ENCODE data around the gene LNPEP.

DNA sequence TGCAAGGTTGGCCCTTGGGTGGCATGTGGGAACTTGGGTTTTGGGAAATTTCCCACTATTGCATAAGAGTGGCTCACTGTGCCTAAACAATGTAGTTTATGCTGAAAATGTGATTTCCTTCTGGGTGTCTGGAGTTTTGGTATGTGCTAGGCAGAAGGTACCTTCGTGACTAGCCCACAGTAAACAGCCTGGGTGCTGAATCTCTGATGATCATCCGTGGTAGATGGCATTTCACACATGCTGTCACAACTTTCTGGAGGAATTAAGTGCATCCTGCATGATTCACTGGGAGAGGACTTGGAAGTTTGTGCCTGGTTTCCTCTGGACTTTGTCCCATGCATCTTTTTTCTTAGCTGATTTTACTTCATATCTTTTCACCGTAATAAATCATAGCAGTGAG is 64.5 kb downstream of the LNPEP start:
- TF ChIP-seq ZFP3 (CRISPR knock-in tag; IDR thresholded peaks at IDR 0.05) (no peak), BACH2 (CRISPR knock-in tag; IDR thresholded peaks at IDR 0.05; ENCODE audit: borderline replicate concordance) (no peak), ESRRG (CRISPR knock-in tag; IDR thresholded peaks at IDR 0.05) (no peak), SNAI2 (CRISPR knock-in tag; IDR thresholded peaks at IDR 0.05) (no peak), TCF4 (CRISPR knock-in tag; IDR thresholded peaks at IDR 0.05; ENCODE audit: borderline replicate concordance) (no peak), ZFP30 (CRISPR knock-in tag; IDR thresholded peaks at IDR 0.05) (no peak)
- TF ChIP-seq, protein P1, sequence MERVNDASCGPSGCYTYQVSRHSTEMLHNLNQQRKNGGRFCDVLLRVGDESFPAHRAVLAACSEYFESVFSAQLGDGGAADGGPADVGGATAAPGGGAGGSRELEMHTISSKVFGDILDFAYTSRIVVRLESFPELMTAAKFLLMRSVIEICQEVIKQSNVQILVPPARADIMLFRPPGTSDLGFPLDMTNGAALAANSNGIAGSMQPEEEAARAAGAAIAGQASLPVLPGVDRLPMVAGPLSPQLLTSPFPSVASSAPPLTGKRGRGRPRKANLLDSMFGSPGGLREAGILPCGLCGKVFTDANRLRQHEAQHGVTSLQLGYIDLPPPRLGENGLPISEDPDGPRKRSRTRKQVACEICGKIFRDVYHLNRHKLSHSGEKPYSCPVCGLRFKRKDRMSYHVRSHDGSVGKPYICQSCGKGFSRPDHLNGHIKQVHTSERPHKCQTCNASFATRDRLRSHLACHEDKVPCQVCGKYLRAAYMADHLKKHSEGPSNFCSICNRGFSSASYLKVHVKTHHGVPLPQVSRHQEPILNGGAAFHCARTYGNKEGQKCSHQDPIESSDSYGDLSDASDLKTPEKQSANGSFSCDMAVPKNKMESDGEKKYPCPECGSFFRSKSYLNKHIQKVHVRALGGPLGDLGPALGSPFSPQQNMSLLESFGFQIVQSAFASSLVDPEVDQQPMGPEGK (CRISPR knock-in tag; IDR thresholded peaks at IDR 0.05; ENCODE audit: borderline replicate concordance): no peak
